ENCODE data around the gene GRIK5.

The GRIK5 gene

DNA sequence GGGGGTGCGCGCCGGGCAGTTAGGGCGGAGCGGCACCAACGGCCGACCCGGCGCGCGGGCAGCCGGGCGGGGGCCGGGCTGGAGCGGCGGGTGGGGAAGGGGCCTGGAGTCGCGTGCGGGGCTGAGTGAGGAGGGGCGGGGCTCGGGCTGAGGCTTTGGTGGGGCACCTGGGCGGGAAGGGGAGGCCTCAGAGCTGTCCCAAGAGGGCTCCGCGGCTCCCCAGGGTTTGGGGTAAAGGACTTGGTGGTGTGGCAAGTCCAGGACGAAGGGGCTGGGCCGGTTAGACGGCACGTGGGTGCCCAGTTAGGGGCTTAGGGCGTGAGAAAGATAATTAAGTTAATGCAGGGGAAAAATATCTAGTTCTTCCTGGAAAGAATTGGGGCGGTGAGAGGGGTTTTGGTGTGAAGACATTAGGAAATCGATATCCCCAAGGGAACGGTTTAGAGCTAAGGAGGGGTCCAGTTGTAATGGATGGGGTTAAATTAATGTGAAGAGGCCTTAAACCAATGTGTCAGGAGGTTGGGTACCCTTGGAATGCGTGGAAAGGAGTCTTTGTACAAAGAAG, 6.5 kb upstream of the GRIK5 start:
- DNase-seq (ENCODE audit: low read depth), result no peak

DNA sequence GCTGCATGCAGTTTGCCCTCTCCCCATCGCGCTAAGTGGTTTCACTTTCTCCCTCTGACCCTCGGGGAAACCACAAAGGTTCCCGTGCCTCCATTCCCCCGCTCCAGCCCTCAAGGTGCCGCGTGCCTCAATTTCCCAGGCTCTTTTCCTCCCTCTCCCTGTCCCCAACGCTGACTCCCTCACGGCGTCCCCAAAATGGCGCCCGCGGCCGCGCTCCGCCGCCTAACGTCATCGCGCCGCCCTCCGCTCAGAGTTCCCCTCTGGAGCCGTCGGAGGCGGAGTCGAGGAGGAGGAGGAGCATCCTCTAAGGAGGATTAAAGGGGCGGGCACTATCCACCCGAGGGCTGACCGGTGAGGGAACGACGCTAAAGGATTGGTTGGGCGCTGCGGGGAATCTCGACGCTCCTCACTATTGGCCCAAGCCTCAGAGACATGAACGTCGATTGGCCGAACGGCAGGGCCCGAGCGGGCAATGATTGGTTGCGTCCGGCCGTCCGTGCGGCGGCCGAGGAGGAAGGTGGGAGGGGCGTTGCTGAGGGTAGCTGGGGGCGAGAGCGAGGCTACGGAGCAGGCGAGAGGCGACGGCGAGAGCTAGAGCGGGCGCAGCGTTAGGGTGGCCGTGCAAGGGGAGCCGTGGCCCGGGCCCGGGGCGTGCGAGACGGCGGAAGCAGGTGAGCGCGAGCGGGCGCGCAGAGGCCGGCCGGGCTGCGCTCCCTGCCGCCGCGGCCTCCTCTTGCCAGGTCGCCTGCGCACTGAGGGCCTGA, 5.8 kb upstream of the GRIK5 start, which contains the start of gene ZNF574:
ZNF574 (plus strand) TSS at position 551 of the 764 bp plus-strand sequence. CDS start 2,441 bp downstream, outside the sequence.
- peak; percentile 99 for DNase-seq (ENCODE audit: low read depth)

DNA sequence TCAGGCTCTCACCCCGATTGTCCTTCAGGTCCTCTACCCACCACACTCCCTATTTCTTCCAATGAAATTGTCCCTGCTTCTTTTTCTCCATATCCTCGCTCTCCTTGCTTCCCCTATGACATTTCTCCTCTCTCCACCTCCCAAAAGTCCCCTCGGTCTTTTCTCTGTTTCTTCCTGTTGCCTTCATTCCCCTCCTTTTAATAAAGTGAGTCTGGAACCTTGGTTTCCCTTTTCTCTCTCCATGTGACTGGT, 5.3 kb upstream of the GRIK5 start:
- no peak for DNase-seq (ENCODE audit: low read depth)

DNA sequence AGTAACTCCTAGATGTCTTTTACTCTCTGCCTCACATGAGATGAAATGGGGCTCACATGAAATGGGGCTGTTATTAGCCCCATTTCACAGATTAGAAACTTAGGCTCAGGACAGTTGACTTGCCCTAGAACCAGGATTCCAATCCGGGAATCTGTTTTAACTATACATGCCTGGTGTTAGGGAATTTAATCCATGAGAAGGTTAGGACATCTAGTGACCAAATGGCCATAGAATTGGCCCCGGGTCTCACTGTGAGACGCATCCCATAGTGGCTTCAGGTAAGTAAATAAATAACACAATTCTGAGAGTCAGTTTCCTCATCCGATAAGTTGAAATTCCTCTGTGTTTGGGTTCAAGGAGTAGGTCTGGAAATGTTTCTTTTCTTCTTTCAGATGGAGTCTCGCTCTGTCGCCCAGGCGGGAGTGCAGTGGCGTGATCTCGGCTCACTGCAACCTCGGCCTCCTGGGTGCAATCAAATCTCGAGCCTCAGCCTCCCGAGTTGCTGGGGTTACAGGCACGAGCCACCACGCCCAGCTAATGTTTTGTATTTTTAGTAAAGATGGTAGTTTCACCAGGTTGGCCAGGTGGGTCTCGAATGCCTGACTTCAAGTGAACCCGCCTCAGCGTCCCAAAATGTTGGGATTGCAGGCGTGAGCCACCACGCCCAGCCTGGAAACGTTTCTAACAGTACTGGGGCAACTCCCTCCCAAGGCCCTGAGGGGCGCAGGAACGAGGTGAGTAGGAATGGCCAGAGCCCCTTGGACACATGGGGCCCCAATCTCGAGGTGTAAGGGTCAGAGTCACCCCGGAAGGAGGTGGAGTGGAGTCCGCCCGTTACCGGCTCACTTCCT, 4.7 kb upstream of the GRIK5 start:
- no peak for DNase-seq (ENCODE audit: low read depth)

DNA sequence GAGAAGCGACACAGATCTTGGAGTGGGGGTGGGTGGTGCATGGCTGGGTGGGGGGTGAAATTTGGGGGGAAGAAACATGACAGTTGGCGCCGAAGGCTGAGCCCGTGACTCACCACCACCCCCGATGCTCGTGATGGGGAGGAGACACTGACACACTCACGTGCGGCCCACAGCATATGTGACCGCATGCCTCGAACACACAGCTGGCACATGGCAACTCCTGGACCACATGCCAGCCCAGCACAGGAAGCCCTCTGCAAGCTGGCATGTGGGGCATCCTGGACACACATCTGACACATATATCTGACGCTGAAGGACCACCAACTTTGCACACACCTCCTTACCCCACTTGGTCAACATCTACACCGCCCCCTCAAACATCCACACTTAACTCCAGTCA, 1.2 kb upstream of the GRIK5 start:
- DNase-seq (ENCODE audit: low read depth), result no peak

DNA sequence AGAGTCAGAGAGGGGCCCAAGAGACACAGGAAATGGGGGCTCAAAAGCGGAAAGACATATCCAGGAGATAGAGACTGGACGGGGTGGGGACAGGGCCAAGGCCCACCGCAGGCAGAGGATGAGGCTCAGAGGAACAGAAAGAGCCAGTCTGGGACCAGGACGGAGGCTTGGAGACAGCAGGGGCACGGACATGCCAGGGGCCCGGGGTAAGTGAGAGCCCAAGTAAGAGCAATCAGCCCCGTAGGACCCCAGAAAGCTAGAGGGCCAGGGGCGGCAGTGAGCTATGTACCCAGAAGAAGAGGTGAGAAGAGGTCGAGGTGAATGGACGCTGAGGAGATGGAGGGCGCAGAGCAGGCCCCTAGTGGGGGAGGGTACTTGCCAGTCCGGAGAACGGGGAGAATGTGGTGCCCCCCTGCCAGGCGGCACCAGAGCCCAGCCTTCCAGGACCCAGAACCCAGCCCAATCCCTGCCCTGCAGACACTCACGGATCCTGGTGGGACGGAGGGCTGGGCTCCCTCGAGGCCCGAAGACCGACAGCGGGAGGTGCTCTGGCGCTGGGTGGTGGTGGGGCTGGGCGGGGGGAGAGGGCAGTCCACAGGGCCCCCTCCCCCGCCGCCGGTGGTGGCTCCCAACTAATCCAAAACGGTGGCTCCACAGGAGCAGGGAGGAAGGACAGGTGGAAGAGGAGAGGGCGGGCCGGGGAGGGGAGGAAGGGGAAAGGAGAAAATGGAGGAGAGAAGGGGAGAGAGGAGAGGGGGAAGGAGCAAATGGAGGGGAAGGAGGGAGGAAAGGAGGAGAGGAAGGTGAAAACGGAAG, 1.0 kb downstream of the GRIK5 start:
- DNase-seq (ENCODE audit: low read depth), result no peak

DNA sequence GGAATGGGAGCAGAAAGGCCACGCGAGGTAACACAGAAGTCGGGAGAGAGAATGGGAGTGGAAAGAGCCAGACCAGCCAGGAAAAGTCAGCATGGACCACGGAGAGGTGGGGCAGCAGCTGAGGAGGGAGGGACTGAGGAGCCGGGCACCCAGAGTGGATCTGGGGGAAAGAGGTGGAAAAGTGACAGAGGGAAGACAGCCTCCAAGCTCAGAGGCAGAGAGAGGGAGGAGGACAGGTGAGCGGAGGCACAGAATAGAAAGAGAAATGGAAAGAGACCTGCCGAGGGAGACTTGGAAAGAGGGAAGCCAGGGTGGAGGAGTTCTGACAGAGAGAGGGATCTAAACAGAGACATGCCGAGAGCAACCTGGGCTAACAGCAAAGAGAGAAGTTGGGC, 1.6 kb downstream of the GRIK5 start:
- no peak for DNase-seq (ENCODE audit: low read depth)

DNA sequence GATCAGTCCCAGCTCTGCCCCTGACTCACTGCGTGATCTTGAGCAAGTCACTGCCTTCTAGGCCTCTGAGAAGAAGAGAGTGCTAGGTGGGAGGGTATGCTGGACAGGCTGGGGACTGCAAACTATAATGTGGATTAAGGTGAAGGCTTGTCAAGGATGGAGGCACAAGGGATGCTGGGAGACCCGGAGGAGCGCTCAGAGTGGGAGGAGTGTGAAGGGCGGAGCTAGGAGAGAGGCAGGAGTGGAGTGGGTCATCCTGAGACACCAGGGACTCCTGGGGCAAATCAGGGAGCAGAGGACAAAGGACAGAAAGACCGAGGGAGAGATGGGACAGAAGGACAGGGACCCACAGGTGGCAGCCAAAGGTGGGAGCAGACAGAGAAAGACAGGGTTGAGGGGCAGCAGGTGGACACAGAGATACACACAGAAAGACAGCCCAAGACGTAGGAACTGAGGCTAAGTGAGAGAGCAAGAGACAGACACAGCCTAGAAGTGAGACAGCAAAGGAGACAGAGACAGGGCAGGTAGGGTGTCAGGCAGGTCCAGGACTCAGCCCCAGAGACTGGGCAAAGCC, 2.6 kb downstream of the GRIK5 start:
- DNase-seq (ENCODE audit: low read depth), result no peak

DNA sequence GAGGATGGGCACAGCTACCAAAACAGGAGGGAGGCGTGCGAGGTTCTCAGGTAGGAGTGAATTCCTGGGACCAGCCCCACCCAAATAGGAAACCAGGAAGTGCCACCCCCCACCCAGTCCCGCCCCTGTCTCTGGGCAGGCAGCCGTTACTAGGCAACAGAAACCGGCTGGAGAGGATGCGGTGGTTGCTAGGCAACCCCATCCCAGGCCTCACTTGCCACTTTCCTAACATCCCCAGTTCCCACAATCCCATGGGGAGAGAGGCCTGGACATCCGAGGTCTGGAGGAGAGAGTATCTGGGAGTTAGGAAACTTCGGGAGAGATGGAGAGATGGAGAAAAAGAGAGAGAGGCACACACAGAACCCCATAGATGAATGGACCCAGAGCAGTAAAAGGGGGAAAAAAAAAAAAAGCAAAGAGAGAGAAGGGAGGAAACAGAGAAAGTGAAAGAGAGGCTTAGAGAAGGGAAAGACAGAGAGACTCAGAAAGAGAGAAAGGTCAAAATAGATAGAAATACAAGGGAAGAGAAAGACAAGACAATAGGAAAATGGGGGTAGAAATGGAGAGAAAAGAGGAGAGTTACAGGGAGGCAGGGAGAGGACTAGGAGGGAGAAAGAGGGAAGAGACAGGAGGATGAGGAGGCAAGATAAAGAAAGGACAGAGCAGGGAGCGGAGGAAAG, 3.8 kb downstream of the GRIK5 start:
- DNase-seq (ENCODE audit: low read depth), result no peak

DNA sequence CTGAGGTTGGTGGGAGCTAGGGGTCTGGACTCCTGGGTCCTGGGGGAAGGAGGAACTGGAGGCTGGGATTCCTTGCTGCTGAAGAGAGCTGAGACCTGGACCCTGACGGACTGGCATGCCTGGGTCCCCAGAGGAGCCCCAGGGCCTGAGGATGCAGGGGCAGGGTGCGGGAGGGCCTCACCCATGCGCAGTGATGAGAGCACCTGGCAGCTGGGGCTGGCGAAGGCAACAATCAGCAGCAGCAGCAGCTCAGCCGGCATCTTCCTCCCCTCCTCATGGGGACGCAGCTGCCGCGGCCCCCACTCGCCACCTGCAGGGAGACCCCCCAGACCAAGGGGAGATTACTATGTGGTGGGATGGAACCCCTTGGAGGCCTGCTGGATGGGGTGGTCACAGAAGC, 4.5 kb downstream of the GRIK5 start:
- DNase-seq (ENCODE audit: low read depth), result no peak

DNA sequence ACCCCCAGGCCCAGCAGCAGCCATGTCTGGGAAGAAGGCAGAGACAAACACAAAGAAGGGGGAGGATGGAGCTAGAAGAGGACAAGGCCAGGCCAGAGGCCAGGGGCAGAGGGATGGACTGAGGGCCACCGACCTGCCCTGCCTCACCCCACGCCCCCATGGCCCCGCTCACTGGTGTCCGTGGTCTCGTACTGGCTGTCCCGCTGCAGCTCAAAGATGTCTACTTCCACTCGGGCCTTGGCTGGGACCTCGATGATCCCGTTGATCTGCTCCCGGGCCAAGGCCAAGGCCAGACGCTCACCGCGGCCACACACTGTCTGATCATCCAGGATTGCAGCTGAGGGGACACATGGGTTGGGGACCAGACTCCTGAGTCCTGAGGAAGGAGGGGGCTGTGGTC, 5.0 kb downstream of the GRIK5 start:
- DNase-seq (ENCODE audit: low read depth), result no peak

DNA sequence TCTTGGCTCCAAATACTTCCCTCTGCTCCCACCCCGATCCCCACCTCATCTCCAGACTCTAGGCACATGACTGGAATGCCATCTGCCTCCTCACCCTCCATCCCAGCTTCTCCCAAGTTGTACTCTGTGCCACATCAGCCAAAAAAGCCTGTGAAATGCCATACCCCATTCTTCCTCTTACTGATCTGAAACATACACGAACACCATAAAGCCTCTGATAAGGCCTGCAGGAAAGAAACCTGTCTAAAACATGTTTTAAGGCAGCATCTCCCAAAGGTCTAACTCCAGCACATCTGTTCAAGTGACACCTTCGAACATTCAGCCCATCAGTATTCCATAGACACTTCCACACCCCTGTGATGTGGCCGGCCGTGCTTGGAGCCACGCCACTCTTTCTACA, 5.6 kb downstream of the GRIK5 start:
- DNase-seq (ENCODE audit: low read depth), result no peak

DNA sequence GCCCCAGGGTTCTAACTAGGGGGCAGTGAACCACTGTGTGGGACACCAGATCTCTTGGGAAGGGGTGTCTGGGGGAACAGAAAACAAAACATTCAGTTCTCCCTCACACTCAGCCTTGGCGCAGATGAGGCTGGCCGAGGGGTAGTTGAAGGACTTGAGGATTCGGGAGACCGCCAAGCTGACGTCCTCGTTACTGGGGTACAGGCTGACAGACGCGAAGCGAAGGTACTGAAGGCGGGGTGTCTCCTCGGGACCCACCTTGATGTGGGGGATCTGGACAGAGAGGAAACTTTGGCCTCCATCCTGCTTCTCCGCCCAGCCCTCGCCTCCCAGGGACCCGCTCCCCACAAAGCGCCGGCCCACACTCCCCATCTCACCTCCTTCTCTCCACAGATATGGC, 7.6 kb downstream of the GRIK5 start:
- no peak for DNase-seq (ENCODE audit: low read depth)

DNA sequence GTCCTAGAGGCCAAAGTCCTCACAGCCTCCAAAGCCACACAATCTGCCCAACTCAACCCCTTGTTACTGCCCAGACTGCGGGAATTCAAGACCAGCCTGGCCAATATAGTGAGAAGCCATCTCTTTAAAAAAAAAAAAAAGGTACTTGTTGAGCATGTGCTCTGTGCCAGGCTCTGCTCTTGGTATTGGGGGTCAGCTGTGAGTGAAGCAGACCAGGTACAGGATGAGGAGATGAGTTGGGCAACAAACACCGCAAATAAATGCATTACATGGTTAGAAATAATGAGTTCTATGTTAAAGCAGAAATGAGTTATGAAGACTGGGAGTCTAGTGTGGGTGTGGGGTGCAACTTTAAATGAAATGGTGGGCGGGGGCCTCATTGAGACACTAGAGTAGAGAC, 9.9 kb downstream of the GRIK5 start:
- DNase-seq (ENCODE audit: low read depth), result no peak

DNA sequence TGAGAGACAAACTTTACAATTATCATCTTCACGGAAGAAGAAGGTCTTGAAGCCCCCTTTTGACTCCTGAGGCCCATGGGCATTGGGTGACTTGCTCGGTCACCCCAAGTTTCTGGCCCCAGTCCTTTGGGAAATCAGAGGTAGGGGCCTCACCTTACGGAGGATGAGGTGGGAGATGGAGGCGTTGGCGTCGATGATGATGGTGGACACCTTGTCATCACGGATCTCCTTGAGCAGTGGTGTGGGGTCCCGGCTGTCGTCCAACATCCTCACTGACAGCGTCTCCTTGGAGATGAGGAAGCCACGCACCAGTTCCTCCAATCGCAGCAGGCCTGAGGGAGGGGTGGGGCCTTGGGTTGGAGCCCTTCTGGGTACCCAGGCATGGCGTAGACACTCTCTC, 10.8 kb downstream of the GRIK5 start:
- DNase-seq (ENCODE audit: low read depth), result no peak

DNA sequence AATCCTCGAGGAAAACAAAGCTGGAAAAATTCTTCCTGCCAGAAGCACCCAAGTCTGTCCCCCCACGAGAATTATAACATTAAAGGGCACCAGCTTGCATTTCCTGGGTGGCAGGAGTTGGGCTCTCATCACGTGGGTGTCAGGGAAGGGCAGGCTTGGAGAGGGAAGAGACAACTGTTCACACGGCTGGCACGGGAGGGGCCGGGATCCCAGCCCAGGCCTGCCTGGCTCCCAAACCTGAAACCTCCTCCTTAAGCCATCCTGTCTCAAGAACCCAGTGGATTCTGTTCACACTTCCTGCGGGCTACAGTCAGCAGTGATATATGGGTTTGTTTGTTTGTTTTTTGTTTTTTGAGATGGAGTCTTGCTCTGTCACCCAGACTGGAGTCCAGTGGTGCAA, 12.2 kb downstream of the GRIK5 start:
- DNase-seq (ENCODE audit: low read depth), result no peak

DNA sequence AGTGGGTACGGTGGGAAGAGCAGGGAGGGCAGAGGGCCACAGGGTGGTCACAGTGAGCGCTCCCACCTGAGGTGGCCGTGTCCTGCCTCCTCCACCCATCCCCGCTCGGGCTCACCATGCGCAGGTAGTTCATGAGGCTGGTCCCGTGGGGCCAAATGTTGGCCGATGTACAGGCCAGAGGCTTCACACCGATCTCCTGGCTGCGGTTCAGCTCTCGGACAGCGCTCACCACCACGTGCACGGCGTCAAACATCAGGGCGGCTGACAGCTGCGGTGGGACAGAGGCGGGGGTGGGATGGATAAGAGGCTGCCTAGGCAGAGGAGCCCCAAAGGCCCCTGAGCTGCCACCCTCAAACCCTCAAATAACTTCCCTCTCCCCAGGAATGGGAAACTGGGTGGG, 15.8 kb downstream of the GRIK5 start:
- DNase-seq (ENCODE audit: low read depth), result no peak

DNA sequence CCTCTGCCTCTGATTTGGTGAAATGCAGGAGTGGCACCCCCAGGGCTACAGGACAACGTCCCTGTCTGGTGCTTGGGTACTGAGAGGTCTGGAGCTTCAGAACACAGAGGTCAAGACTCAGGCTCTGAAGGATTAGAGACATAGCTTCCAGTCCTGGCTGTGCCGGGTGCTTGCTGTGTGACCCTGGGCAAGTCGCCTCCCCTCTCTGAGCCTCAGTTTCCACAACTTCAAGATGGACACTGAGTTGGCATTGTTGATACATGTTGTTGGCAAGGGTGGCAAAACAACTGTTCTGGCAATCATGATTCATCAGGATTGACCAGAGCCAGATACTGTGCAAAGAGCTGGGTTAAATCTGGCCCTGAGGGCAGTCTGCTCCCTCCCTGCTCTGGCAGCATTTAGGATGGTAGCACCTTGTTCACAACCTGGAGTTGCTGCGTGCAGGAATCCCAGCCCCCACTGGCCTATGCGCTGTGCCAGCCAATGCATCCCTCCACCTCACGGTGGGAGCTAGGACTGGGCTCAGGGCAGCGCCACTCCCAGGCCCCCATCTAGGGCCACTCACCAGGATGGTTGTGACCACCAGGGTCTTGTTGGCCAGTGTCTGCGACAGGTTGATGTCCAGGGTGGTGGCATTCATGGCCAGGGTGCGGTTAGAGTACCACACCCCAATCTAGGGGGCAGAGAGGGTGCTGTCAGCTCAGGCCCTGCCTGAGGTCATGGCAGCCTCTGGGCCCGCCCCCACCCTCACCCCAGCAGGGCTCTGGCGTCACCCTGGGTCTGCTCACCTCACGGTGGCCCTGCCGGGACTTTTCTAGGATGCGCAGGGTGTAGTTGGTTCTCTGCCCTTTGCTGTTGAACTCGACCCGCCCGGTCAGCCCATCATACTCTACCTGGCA, 16.7 kb downstream of the GRIK5 start:
- no peak for DNase-seq (ENCODE audit: low read depth)

DNA sequence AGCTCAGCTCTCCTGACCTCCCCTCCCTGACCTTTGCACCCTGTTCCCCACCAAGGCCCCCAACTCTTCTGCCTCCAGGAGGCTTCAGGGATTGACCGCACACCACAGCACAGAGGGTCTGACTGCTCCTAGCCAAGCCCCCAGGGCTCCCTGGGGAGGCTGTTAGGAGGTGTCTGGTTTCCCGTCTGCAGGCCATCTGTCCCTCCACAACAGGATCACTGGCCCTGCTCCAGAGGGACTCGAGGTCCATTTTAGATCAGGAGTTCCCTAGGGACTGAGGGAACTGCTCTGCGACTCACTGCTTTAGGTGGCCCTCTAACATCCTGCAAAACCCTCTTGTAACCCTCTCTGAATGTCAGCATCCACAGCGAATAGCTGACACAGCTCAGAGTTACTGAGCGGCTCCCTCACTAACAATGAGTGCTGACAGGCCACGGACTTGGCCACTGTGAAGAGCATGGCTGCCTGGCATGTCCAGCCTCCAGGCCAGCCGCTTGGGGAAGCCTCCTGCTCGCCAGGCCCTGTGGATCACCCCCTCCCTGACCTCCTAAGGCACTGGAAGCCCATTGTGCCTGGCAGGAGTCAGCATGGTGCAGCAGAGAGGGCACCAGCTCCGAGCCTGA, 17.7 kb downstream of the GRIK5 start:
- no peak for DNase-seq (ENCODE audit: low read depth)
